Ovary (tissue), 9 donors: ENCODE data around the gene RHBDF1. TPM values are rescaled to one million over a fixed set of nuclear protein-coding genes. Genes with fewer than 3 reads are reported as not detected.

ENCODE experiments used
- DNase-seq, 5 donors: peaks; one replicate each; pipeline ENCODE4 v3.0.0-alpha.2; 2019 to 2020
- H3K27ac ChIP-seq, 2 donors: fragments of 200-600 bp; one replicate each; pipeline versions ENCODE4 v1.5.1 to v1.8.0; 2019 to 2022
- H3K27me3 ChIP-seq: fragments of 200-600 bp; one replicate; pipeline ENCODE4 v1.8.0; 2022
- H3K36me3 ChIP-seq: fragments of 200-600 bp; sonication (generic); one replicate; pipeline ENCODE4 v1.5.1; 2019
- H3K4me1 ChIP-seq: one replicate; pipeline ENCODE4 v1.8.1; 2013; ENCODE audit warnings: mild to moderate bottlenecking, moderate library complexity; ENCODE audit not compliant: insufficient read depth
- H3K4me3 ChIP-seq: fragments of 200-600 bp; sonication (generic); one replicate; pipeline ENCODE4 v1.5.1; 2017
- H3K9me3 ChIP-seq, 2 donors: fragments of 200-600 bp in 1 of 2; sonication (generic) in 1 of 2; one replicate each; pipeline versions ENCODE4 v1.5.1 to v1.8.1; 2013 to 2019; ENCODE audit warnings: mild to moderate bottlenecking in 1 of 2, moderate library complexity in 1 of 2
- CTCF ChIP-seq, 3 donors: fragments of 450-650 bp in 2 of 3; fragments of 200-600 bp in 1 of 3; IDR thresholded peaks; one replicate each; pipeline versions ENCODE4 v1.5.1 to v1.8.0; 2016 to 2022; ENCODE audit warnings: antibody characterized with exemption in 3 of 3, mild to moderate bottlenecking in 1 of 3
- EP300 ChIP-seq: sonication (generic); formaldehyde crosslinking; IDR thresholded peaks from one replicate; pipeline ENCODE4 v1.6.1; 2017; ENCODE audit warnings: antibody characterized with exemption
- POLR2A ChIP-seq: fragments of 450-650 bp; IDR thresholded peaks from one replicate; pipeline ENCODE4 v1.6.1; 2017; ENCODE audit warnings: antibody characterized with exemption, mild to moderate bottlenecking, moderate library complexity
- WGBS, 3 donors: extraction: QIAGEN DNeasy Blood & Tissue Kit in 1 of 3; methylation state at CpG; one replicate each; pipeline versions ENCODE4 v1.1.5 to v1.1.7; 2013 to 2017; 5-methylcytosine and 5-hydroxymethylcytosine counted together
- intact Hi-C, 4 donors: fragments of 100-400 bp; cut with DNase I; formaldehyde crosslinking; loops; one replicate each; pipeline versions ENCODE4 v1.11.0 to v1.15.1; 2022 to 2023
- polyA plus RNA-seq, 2 donors: library from polyadenylated mRNA; stranded (reverse); fragments of 200-250 nt in 1 of 2; fragments of 350-450 nt in 1 of 2; fragmentation: Illumina TruSeq in 1 of 2; extraction: RNeasy Lipid Tissue Mini Kit (QIAGEN cat#74804) in 1 of 2; gene quantifications; one replicate each; pipeline ENCODE4 v1.2.3, GENCODE V29; 2013 to 2014
- total RNA-seq, 7 donors: library from RNA; depleted of rRNA in 2 of 7; stranded (reverse); fragments of >200 nt in 2 of 7; fragmentation: NEBNext Ultra II Directional in 3 of 7; extraction: Animal tissue kit (Norgen Biotek cat#: 25700) in 3 of 7; gene quantifications; one replicate each; pipeline versions ENCODE4 v1.1.0 to v1.2.4, GENCODE V29; 2016 to 2023
- donor health status: DM: no; HTN: no; CAD: no; lungs with moderate emphysema.
- donor health status: DM: no; HTN: no; CAD: no.
- donor health status: Bipolar disorder and iron deficiency.
- donor health status: DM: yes; HTN: yes; CAD: no.
- donor health status: DM: no; HTN: no; CAD: no.
- donor health status: DM: yes; HTN: yes; CAD: no.

Gene RHBDF1
- total and polyA plus RNA-seq, 9 donors, result 10.9 to 76.0 (median 49.2) TPM

GRCh38 chr16:77807-78443, 5.5 kb upstream of the RHBDF1 start, which contains the start of gene MPG:
Gene MPG (plus strand): TSS chr16:78225. CDS start chr16:78310, 85 bp downstream.
- H3K36me3 ChIP-seq, result no peaks in the 10 kb centered on the region
- peak; percentile 89 to 94 (median 92) for DNase-seq
- H3K27me3 ChIP-seq, result no peaks in the 10 kb centered on the region
- peak within 1 kb of the TSS; percentile 49 for H3K4me3 ChIP-seq
- intact Hi-C loops, result no loop called here
- H3K9me3 ChIP-seq, result no peaks in the 10 kb centered on the region
- TF ChIP-seq EP300 (no peak), POLR2A (peak; percentile 79), CTCF (IDR thresholded peaks at IDR 0.05) (peak in 1 of 3 donors; percentile 19)
- H3K27ac ChIP-seq, result peak within 1 kb of the TSS; percentile 87 to 97
- 0 to 1% (median 1%) methylated on average over 33 to 83 of the region's 83 CpGs for WGBS, 3 donors
- H3K4me1 ChIP-seq, result peaks cover 39% of the 10 kb centered on the region

- 8 to 15% (median 13%) methylated on average over 29 to 31 of the region's 31 CpGs for WGBS, 3 donors
- Histone ChIP-seq H3K9me3 (no peaks in the 10 kb centered on the region), H3K27me3 (no peaks in the 10 kb centered on the region), H3K36me3 (no peaks in the 10 kb centered on the region), H3K27ac (peak overlapping the region; percentile 87 to 97), H3K4me1 (peaks cover 42% of the 10 kb centered on the region), H3K4me3 (peak overlapping the region; percentile 49)
- intact Hi-C loops, result no loop called here
- DNase-seq, result peak; percentile 64 to 76 (median 73)
- no peak for TF ChIP-seq CTCF (IDR thresholded peaks at IDR 0.05)
- no peak for TF ChIP-seq POLR2A
- no peak for TF ChIP-seq EP300
Measured at GRCh38 chr16:77273-77806, 4.9 kb upstream of the RHBDF1 start.

DNA sequence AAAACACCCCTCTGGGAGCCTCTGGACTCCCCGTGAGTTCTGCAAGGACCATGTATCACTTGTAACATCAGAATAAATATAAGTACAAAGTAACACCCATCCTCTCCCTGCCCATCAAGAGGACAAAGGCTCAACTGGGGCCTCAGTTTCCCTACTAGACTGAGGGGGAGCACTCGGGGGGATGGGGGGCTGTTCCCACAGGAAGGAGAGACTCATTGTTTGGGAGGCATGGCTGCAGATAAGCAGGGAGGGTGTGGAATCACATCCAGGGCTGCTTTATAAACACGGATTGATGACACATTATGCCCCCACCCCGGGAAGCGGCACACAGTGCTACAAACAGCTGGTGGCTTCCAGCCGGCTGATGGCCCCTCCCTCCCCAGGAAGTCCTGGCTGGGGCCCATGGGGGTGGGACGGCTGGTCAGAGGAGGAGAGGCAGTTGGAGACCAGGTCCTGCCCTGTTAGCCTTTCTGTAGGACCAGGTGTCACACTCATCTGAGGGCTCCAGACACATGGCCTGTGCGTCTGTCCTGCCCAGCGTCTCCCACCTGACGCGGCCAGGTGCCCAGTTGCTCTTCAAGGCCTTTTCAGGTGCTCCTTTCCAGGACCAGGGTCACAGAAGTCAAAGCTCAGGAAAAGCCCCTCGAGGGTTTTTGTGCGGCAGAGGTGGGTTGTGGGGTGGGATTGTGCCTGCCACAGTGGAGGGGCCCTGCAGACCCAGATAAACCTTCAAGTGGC, 4.3 kb upstream of the RHBDF1 start:
- peak; percentile 85 to 90 (median 86) for DNase-seq
- Histone ChIP-seq H3K9me3 (no peaks in the 10 kb centered on the region), H3K27me3 (no peaks in the 10 kb centered on the region), H3K36me3 (no peaks in the 10 kb centered on the region), H3K27ac (peak overlapping the region; percentile 87 to 97), H3K4me1 (peaks cover 42% of the 10 kb centered on the region), H3K4me3 (peak overlapping the region; percentile 49)
- TF ChIP-seq POLR2A (peak; percentile 22), EP300 (no peak)
- intact Hi-C loops, result no loop called here
- 11 to 18% (median 16%) methylated on average over 13 of the region's 13 CpGs for WGBS, 3 donors

DNA sequence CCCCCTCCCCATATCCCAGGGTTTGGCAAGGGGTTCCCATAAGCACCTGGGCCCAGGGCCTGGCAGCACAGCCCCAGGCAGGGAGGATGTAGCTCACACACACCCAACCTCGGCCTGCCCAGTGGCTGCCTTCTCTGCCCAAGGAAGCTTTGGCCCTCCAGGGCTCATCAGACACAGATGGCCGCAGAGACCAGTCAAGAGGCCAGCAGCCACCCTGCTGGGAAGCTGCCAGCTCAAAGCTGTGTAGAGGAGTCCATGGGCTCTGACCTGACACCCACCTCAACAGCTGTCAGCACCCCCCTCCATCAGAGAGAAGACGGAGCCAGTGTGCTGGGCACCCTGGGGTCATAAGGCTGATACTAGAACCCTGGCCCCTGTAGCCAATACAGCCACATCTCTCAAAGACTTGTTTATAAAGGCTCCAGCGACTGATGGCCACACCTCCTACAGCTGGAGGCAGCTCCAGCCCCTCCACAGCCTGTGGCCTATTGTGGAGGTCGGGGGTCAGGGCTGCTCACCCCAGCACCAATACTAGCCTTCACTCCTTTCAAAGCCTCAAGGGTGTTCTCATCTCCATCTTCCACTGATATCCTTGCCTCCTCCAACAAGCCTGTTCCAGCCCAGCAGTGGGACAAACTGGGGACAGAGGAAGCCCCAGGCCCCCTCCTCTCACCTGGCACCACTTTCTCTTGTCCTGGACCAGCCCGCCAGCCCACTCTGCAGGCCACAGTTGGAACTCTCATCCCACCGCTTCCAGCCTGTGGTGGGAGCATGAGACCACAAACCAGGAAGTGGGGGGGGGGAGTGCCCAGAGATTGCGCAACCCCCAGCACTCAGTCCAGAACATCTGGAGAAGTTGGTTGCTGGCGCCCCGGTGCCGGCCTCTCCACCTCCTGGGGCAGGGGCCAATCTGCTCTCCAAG, 3.4 kb upstream of the RHBDF1 start:
- 8 to 15% (median 8%) methylated on average over 9 to 11 of the region's 11 CpGs for WGBS, 3 donors
- H3K4me1 ChIP-seq, result peaks cover 46% of the 10 kb centered on the region
- TF ChIP-seq CTCF (IDR thresholded peaks at IDR 0.05), result peak in 2 of 3 donors; percentile 45 to 50
- TF ChIP-seq POLR2A, result no peak
- TF ChIP-seq EP300, result no peak
- DNase-seq, result peak; percentile 89 to 94 (median 91)
- no peaks in the 10 kb centered on the region for H3K27me3 ChIP-seq
- H3K9me3 ChIP-seq, result no peaks in the 10 kb centered on the region
- H3K36me3 ChIP-seq, result no peaks in the 10 kb centered on the region
- intact Hi-C loops, result no loop called here
- H3K4me3 ChIP-seq, result no peak overlapping the region
- H3K27ac ChIP-seq, result peak overlapping the region; percentile 74 to 97
